ENCODE data around the gene AVEN.

- TF ChIP-seq CTBP1 (IDR thresholded peaks at IDR 0.05; ENCODE audit: borderline replicate concordance) (no peak), ELF4 (IDR thresholded peaks at IDR 0.05) (no peak), HDGF (IDR thresholded peaks at IDR 0.05; ENCODE audit: borderline replicate concordance) (no peak), NFRKB (IDR thresholded peaks at IDR 0.05) (no peak), BHLHE40 (IDR thresholded peaks at IDR 0.05; ENCODE audit: borderline replicate concordance) (no peak), LEF1 (IDR thresholded peaks at IDR 0.05; ENCODE audit: borderline replicate concordance) (no peak), FOXK2 (IDR thresholded peaks at IDR 0.05) (no peak), ZNF384 (IDR thresholded peaks at IDR 0.05) (no peak)
Measured at GRCh38 chr15:34023907-34024306, 15.1 kb downstream of the AVEN start.
